Astrocyte (in vitro differentiated cells and primary cell): ENCODE measurements around the gene TGM2. TPM values are rescaled to one million over a fixed set of nuclear protein-coding genes. Genes with fewer than 3 reads are reported as not detected.

Experiments
- DNase-seq: peaks from one replicate; pipeline ENCODE4 v3.0.0-alpha.2; 2010; ENCODE audit warnings: low read depth
- FAIRE-seq: peaks from 2 replicates; lab custom pipeline; 2011; peaks lifted over from hg19 to GRCh38; lab: Jason Lieb, UNC
- H2AFZ ChIP-seq: 2 replicates; pipeline ENCODE4 v1.6.0; 2012; ENCODE audit warnings: low read depth, low read length, inconsistent platforms
- H3K27ac ChIP-seq: 2 replicates; pipeline ENCODE4 v1.5.1; 2011; ENCODE audit warnings: low read depth, low read length, inconsistent platforms
- H3K27me3 ChIP-seq: 2 replicates; pipeline ENCODE4 v1.6.0; 2011; ENCODE audit warnings: low read length, inconsistent platforms; ENCODE audit not compliant: insufficient read depth
- H3K36me3 ChIP-seq: 2 replicates; pipeline ENCODE4 v1.5.1; 2011; ENCODE audit warnings: low read length, inconsistent platforms; ENCODE audit not compliant: insufficient read depth
- H3K4me1 ChIP-seq: 2 replicates; pipeline ENCODE4 v1.5.1; 2011; ENCODE audit warnings: low read length, inconsistent platforms; ENCODE audit not compliant: insufficient read depth
- H3K4me2 ChIP-seq: 2 replicates; pipeline ENCODE4 v1.6.0; 2012; ENCODE audit warnings: low read length, inconsistent platforms
- H3K4me3 ChIP-seq: 2 replicates; pipeline ENCODE4 v1.5.1; 2011; ENCODE audit warnings: low read depth, mild to moderate bottlenecking, low read length, inconsistent platforms; ENCODE audit not compliant: insufficient read depth
- H3K79me2 ChIP-seq: 2 replicates; pipeline ENCODE4 v1.6.0; 2012; ENCODE audit warnings: mild to moderate bottlenecking, low read length, inconsistent platforms; ENCODE audit not compliant: insufficient read depth
- H3K9ac ChIP-seq: 2 replicates; pipeline ENCODE4 v1.6.0; 2012; ENCODE audit warnings: mild to moderate bottlenecking, low read length, inconsistent platforms
- H3K9me3 ChIP-seq: 2 replicates; pipeline ENCODE4 v1.5.1; 2012; ENCODE audit warnings: low read depth, mild to moderate bottlenecking, low read length, inconsistent platforms; ENCODE audit not compliant: insufficient read depth
- H4K20me1 ChIP-seq: 2 replicates; pipeline ENCODE4 v1.6.0; 2012; ENCODE audit warnings: low read length, inconsistent platforms; ENCODE audit not compliant: insufficient read depth
- H3K27ac Mint-ChIP-seq: one replicate; pipeline ENCODE4 v1.8.0; 2021; ENCODE audit warnings: mild to moderate bottlenecking, mixed read lengths; ENCODE audit not compliant: unreplicated experiment
- H3K27me3 Mint-ChIP-seq: one replicate; pipeline ENCODE4 v1.8.0; 2021; ENCODE audit warnings: low read depth, mixed read lengths; ENCODE audit not compliant: unreplicated experiment
- H3K36me3 Mint-ChIP-seq: one replicate; pipeline ENCODE4 v1.8.0; 2021; ENCODE audit warnings: low read depth, mixed read lengths; ENCODE audit not compliant: unreplicated experiment
- H3K4me1 Mint-ChIP-seq: one replicate; pipeline ENCODE4 v1.8.0; 2021; ENCODE audit warnings: low read depth, mixed read lengths; ENCODE audit not compliant: unreplicated experiment
- H3K4me3 Mint-ChIP-seq: one replicate; pipeline ENCODE4 v1.8.0; 2021; ENCODE audit warnings: mild to moderate bottlenecking, moderate library complexity, mixed read lengths; ENCODE audit not compliant: unreplicated experiment
- H3K9me3 Mint-ChIP-seq: one replicate; pipeline ENCODE4 v1.8.0; 2021; ENCODE audit warnings: mild to moderate bottlenecking, mixed read lengths; ENCODE audit not compliant: unreplicated experiment
- EZH2 ChIP-seq: IDR thresholded peaks from 2 replicates; pipeline ENCODE4 v1.6.1; 2012; ENCODE audit warnings: mild to moderate bottlenecking, low read length, inconsistent platforms; ENCODE audit not compliant: insufficient read depth
- total RNA-seq: library from RNA; stranded (reverse); gene quantifications from 2 replicates; pipeline ENCODE4 v1.2.1, GENCODE V29; 2021
- TF ChIP-seq, protein P1 (sequence below): IDR thresholded peaks from 2 replicates; pipeline ENCODE4 v1.5.1; 2011; ENCODE audit warnings: low read depth, mild to moderate bottlenecking, inconsistent platforms, low read length, moderate library complexity; ENCODE audit not compliant: insufficient read depth

Gene TGM2
- total RNA-seq, 1 donor from 2014 or later = 98.9 TPM

DNA sequence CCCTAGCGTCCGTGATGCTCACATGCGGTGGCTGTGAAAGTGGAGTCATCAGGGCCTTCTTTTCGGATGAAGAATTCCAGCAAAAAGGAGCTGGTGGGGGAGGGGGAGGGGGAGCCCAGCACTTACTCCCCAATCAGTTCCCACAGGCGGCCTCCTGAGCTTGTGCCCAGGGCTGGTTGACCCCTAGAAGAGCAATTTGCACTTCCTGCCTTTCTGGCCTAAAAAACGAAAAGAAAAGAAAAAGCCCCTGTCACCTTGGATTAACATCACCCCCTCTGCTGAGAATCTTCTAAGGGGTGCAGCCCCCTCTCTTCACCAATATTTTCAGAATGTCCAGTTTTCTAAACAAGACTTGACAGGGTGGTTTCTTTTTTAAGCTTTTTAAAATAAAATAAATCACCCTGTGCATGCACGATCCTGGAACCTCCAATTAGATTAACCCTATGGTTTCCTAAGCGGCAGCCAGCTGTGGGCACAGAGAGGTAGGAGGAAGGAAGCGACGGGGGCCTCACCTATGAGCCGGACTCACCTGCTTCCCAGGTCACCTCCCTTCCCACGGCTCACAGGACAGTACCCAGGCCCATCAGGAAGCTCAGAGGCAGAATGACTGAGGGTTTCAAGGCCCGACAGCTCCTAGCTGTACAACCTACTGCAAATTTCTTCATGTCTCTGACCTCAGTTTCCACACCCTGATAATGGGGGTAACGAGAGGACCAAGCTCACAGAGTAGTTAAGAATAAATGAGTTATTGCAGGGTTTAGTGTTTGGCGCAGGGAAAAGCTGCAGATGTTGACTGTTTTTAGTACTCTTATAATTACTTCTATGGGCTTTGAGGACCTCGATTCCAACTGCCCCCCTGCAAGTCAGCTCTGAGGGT lies 10.5 kb upstream of the TGM2 start:
- Histone ChIP-seq H3K4me2 (no peak overlapping the region), H3K27me3 (no peaks in the 10 kb centered on the region), H3K4me1 (peaks cover 36% of the 10 kb centered on the region), H3K36me3 (no peaks in the 10 kb centered on the region), H3K79me2 (no peaks in the 10 kb centered on the region), H3K9ac (no peak overlapping the region), H3K4me3 (no peak overlapping the region), H3K9me3 (no peaks in the 10 kb centered on the region), H4K20me1 (no peaks in the 10 kb centered on the region), H3K27ac (no peak overlapping the region), H2AFZ (no peak overlapping the region)
- no peaks in the 10 kb centered on the region for H3K36me3 Mint-ChIP-seq
- peaks cover 27% of the 10 kb centered on the region for H3K4me1 Mint-ChIP-seq
- no peaks in the 10 kb centered on the region for H3K9me3 Mint-ChIP-seq
- TF ChIP-seq, protein P1, sequence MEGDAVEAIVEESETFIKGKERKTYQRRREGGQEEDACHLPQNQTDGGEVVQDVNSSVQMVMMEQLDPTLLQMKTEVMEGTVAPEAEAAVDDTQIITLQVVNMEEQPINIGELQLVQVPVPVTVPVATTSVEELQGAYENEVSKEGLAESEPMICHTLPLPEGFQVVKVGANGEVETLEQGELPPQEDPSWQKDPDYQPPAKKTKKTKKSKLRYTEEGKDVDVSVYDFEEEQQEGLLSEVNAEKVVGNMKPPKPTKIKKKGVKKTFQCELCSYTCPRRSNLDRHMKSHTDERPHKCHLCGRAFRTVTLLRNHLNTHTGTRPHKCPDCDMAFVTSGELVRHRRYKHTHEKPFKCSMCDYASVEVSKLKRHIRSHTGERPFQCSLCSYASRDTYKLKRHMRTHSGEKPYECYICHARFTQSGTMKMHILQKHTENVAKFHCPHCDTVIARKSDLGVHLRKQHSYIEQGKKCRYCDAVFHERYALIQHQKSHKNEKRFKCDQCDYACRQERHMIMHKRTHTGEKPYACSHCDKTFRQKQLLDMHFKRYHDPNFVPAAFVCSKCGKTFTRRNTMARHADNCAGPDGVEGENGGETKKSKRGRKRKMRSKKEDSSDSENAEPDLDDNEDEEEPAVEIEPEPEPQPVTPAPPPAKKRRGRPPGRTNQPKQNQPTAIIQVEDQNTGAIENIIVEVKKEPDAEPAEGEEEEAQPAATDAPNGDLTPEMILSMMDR = no peak
- TF ChIP-seq EZH2 = no peak
- FAIRE-seq = no peak
- H3K4me3 Mint-ChIP-seq = no peak overlapping the region
- peaks cover 1% of the 10 kb centered on the region for H3K27me3 Mint-ChIP-seq
- no peak for DNase-seq
- no peak overlapping the region for H3K27ac Mint-ChIP-seq

DNA sequence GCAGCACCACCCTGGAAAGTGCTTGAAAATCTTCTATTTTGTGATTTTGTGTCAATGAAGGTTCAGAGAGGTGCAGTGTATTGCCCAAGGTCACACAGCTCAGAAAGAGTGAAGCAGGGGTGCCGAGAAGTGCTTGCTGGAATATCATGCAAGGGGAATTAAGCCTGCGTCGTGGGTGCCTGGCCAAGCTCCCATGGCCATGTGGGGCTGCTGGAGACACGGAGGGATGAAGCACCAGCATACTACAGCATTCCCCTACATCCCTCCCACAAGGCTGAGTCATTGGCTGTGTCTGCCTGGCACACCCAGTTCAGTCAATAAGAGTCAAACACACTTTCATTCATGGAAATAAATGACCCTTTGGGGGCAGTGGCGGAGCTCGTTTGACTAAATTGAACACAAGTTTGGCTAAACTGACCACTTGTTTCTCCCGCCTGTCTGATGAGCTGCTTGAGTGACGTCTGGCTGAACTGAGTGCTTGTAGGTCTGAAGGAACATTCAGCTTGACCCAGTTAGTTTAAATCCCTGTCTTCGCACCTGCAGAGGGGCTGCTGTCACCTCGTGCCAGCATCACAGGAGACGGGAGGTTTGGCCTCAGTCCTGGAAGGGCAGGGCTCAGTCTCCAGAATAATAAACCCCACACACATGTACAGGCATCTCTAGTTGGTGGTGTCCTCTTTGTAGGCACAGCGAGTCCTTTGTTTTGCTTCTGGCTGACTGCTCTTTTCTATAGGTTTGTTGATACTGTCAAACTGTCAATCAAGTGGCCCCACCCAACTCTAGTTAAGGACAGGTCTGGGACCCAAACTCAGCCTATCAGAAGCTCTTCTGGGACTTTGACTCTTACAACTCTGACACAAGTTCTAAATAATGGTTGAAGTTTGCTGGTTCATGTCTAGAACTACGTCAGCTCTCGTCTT lies 8.4 kb upstream of the TGM2 start:
- Mint-ChIP-seq H3K9me3 (no peaks in the 10 kb centered on the region), H3K36me3 (no peaks in the 10 kb centered on the region), H3K27me3 (peaks cover 1% of the 10 kb centered on the region), H3K27ac (peak overlapping the region; percentile 92), H3K4me1 (peaks cover 32% of the 10 kb centered on the region), H3K4me3 (peak overlapping the region; percentile 40)
- DNase-seq (peak; percentile 93), FAIRE-seq (peak; percentile 66)
- H3K9me3 ChIP-seq = no peaks in the 10 kb centered on the region
- H2AFZ ChIP-seq = peak overlapping the region; percentile 25
- peaks cover 44% of the 10 kb centered on the region for H3K4me1 ChIP-seq
- H4K20me1 ChIP-seq = no peaks in the 10 kb centered on the region
- H3K4me3 ChIP-seq = no peak overlapping the region
- H3K36me3 ChIP-seq = no peaks in the 10 kb centered on the region
- no peaks in the 10 kb centered on the region for H3K79me2 ChIP-seq
- peak overlapping the region; percentile 22 for H3K9ac ChIP-seq
- TF ChIP-seq, protein P1 = peak; percentile 3
- TF ChIP-seq EZH2 = no peak
- peak overlapping the region; percentile 62 for H3K27ac ChIP-seq
- H3K27me3 ChIP-seq = no peaks in the 10 kb centered on the region
- H3K4me2 ChIP-seq = peak overlapping the region; percentile 45
